ENCODE data around the gene F13A1.

GRCh38 chr6:6293317-6293716 is 27.1 kb downstream of the F13A1 start:
- TF ChIP-seq, protein P1, sequence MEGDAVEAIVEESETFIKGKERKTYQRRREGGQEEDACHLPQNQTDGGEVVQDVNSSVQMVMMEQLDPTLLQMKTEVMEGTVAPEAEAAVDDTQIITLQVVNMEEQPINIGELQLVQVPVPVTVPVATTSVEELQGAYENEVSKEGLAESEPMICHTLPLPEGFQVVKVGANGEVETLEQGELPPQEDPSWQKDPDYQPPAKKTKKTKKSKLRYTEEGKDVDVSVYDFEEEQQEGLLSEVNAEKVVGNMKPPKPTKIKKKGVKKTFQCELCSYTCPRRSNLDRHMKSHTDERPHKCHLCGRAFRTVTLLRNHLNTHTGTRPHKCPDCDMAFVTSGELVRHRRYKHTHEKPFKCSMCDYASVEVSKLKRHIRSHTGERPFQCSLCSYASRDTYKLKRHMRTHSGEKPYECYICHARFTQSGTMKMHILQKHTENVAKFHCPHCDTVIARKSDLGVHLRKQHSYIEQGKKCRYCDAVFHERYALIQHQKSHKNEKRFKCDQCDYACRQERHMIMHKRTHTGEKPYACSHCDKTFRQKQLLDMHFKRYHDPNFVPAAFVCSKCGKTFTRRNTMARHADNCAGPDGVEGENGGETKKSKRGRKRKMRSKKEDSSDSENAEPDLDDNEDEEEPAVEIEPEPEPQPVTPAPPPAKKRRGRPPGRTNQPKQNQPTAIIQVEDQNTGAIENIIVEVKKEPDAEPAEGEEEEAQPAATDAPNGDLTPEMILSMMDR (IDR thresholded peaks at IDR 0.05): no peak
- no peak for TF ChIP-seq POLR2A (IDR thresholded peaks at IDR 0.05)
